Measurements from ENCODE around the gene MALRD1.
"Not testable (repeated sequence)": the region's sequence is repeated elsewhere in the genome, so short reads cannot be mapped to it uniquely, and the experiment has no call there.

The MALRD1 gene

GRCh38 chr10:19730167-19730906, 681.7 kb downstream of the MALRD1 start:
- DNase-seq: no peak

GRCh38 chr10:19730907-19731217, 682.3 kb downstream of the MALRD1 start:
- DNase-seq: no peak

GRCh38 chr10:19731560-19731959, 683.0 kb downstream of the MALRD1 start:
- no peak for DNase-seq

- no peak for DNase-seq
Observed at GRCh38 chr10:19738440-19738839, 689.8 kb downstream of the MALRD1 start.

GRCh38 chr10:19739232-19739631, 690.6 kb downstream of the MALRD1 start:
- DNase-seq: not testable (repeated sequence)

GRCh38 chr10:19742144-19742543, 693.5 kb downstream of the MALRD1 start:
- not testable (repeated sequence) for DNase-seq

- no peak for DNase-seq
Observed at GRCh38 chr10:19745672-19746071, 697.1 kb downstream of the MALRD1 start.

- peak; percentile 19 for DNase-seq
Observed at GRCh38 chr10:19749185-19749729, 700.7 kb downstream of the MALRD1 start.

- DNase-seq: no peak
Observed at GRCh38 chr10:19750972-19751371, 702.4 kb downstream of the MALRD1 start.

GRCh38 chr10:19756919-19757318, 708.3 kb downstream of the MALRD1 start:
- no peak for DNase-seq

- DNase-seq: no peak
Observed at GRCh38 chr10:19762026-19762425, 713.4 kb downstream of the MALRD1 start.

GRCh38 chr10:19764111-19764510, 715.5 kb downstream of the MALRD1 start:
- DNase-seq: no peak

- DNase-seq: peak; percentile 3
Observed at GRCh38 chr10:19767876-19768275, 719.3 kb downstream of the MALRD1 start.

- not testable (repeated sequence) for DNase-seq
Observed at GRCh38 chr10:19769826-19770225, 721.2 kb downstream of the MALRD1 start.

- DNase-seq: no peak
Observed at GRCh38 chr10:19772972-19773371, 724.4 kb downstream of the MALRD1 start.

- no peak for DNase-seq
Observed at GRCh38 chr10:19775296-19775695, 726.7 kb downstream of the MALRD1 start.

- DNase-seq: no peak
Observed at GRCh38 chr10:19777806-19778205, 729.2 kb downstream of the MALRD1 start.

- DNase-seq: no peak
Observed at GRCh38 chr10:19778996-19779395, 730.4 kb downstream of the MALRD1 start.

GRCh38 chr10:19782430-19783089, 734.0 kb downstream of the MALRD1 start:
- no peak for DNase-seq

GRCh38 chr10:19783721-19784120, 735.1 kb downstream of the MALRD1 start:
- DNase-seq: no peak
